MM.1S (cell line): ENCODE results near the gene SSU72.

ENCODE experiments used
- DNase-seq: peaks from one replicate; pipeline ENCODE4 v3.0.0-alpha.2; 2015
- H2AFZ ChIP-seq: fragments of 300-600 bp; sonication (generic); 2 replicates; pipeline ENCODE4 v1.6.0; 2016; ENCODE audit warnings: antibody characterized with exemption, low read length
- H3F3A ChIP-seq: fragments of 300-600 bp; sonication (generic); 2 replicates; pipeline ENCODE4 v1.6.1; 2016; ENCODE audit warnings: mild to moderate bottlenecking, antibody characterized with exemption, low read length, moderate library complexity, mixed read lengths; ENCODE audit not compliant: insufficient read depth
- H3K27ac ChIP-seq: fragments of 300-600 bp; sonication (generic); 2 replicates; pipeline ENCODE4 v1.5.1; 2016; ENCODE audit warnings: mild to moderate bottlenecking, low read length
- H3K27me3 ChIP-seq: fragments of 300-600 bp; sonication (generic); replicated peaks from 2 replicates; pipeline ENCODE4 v1.6.0; 2016; ENCODE audit warnings: low read length; ENCODE audit not compliant: insufficient read depth
- H3K36me3 ChIP-seq: fragments of 300-600 bp; sonication (generic); replicated peaks from 2 replicates; pipeline ENCODE4 v1.6.1; 2016; ENCODE audit warnings: mild to moderate bottlenecking, low read length, mixed read lengths; ENCODE audit not compliant: insufficient read depth
- H3K4me1 ChIP-seq: fragments of 300-600 bp; sonication (generic); 2 replicates; pipeline ENCODE4 v1.6.1; 2016; ENCODE audit warnings: low read length, mixed read lengths
- H3K4me2 ChIP-seq: fragments of 300-600 bp; sonication (generic); 2 replicates; pipeline ENCODE4 v1.6.0; 2016; ENCODE audit warnings: low read depth, low read length
- H3K4me3 ChIP-seq: fragments of 300-600 bp; sonication (generic); 2 replicates; pipeline ENCODE4 v1.5.1; 2016; ENCODE audit warnings: low read length, mixed read lengths
- H3K79me2 ChIP-seq: fragments of 300-600 bp; sonication (generic); 2 replicates; pipeline ENCODE4 v1.6.1; 2016; ENCODE audit warnings: mixed run types, low read length, mixed read lengths
- H3K9ac ChIP-seq: fragments of 300-600 bp; sonication (generic); 2 replicates; pipeline ENCODE4 v1.6.1; 2016; ENCODE audit warnings: low read length, mixed read lengths
- H3K9me2 ChIP-seq: fragments of 300-600 bp; sonication (generic); replicated peaks from 2 replicates; pipeline ENCODE4 v1.6.1; 2016; ENCODE audit warnings: mild to moderate bottlenecking, low read length, mixed read lengths; ENCODE audit not compliant: insufficient read depth
- H3K9me3 ChIP-seq: fragments of 300-600 bp; sonication (generic); replicated peaks from 2 replicates; pipeline ENCODE4 v1.6.1; 2016; ENCODE audit warnings: mild to moderate bottlenecking, low read length, mixed read lengths; ENCODE audit not compliant: insufficient read depth
- H4K20me1 ChIP-seq: fragments of 300-600 bp; sonication (generic); 2 replicates; pipeline ENCODE4 v1.6.1; 2016; ENCODE audit warnings: mild to moderate bottlenecking, low read length, moderate library complexity, mixed read lengths; ENCODE audit not compliant: insufficient read depth
- CTCF ChIP-seq: fragments of 300-600 bp; sonication (generic); IDR thresholded peaks from 2 replicates; pipeline ENCODE4 v1.5.1; 2016; ENCODE audit warnings: antibody characterized with exemption, low read length, mixed read lengths
- EZH2 ChIP-seq: fragments of 300-600 bp; sonication (generic); optimal IDR thresholded peaks from 2 replicates; pipeline ENCODE3; 2017; ENCODE audit warnings: low read depth, mild to moderate bottlenecking, antibody characterized with exemption, low read length, mixed read lengths
- EZH2phosphoT487 ChIP-seq: fragments of 300-600 bp; sonication (generic); IDR thresholded peaks from 2 replicates; pipeline ENCODE4 v1.6.1; 2018; ENCODE audit warnings: antibody characterized with exemption, low read length

SSU72 gene

DNA sequence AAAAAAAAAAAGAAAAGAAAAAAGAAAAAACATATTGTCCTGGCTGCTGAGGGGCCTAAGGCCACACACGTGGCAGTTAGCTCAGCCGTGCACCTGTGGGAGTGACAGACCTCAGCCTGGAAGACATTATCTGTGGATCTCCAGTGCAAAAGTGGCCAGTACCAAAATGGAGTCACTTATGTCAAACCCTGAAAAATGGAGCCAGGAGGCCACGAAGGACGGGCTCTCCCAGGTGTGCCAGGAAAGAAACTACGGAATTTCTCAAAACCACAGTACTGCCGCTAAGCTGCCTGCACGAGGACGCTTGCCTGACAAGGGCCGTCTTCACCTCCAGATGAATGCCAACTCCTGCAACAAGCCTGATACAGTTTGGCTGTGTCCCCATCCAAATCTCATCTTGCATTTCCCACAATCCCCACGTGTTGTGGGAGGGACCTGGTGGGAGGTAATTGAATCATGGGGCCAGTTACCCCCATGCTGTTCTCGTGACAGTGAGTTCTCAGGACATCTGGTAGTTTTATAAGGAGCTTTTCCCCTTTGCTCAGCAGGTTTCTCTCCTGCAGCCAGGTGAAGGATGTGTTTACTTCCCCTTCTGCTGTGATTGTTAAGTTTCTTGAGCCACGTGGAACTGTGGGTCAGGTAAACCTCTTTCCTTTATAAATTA is 35.3 kb upstream of the SSU72 start:
- H2AFZ ChIP-seq: peak overlapping the region; percentile 10
- no peak overlapping the region for H3K4me3 ChIP-seq
- DNase-seq: peak; percentile 15

GRCh38 chr1:1606232-1606631 is 31.6 kb upstream of the SSU72 start:
- Histone ChIP-seq H3K4me1 (peaks cover 33% of the 10 kb centered on the region), H3K27me3 (no peaks in the 10 kb centered on the region), H3K9me2 (no peaks in the 10 kb centered on the region), H4K20me1 (no peaks in the 10 kb centered on the region), H3K36me3 (no peaks in the 10 kb centered on the region), H3F3A (peaks cover 21% of the 10 kb centered on the region; the same call in 1 of the 2 replicates), H3K4me3 (no peak overlapping the region), H3K9me3 (no peaks in the 10 kb centered on the region), H3K79me2 (no peaks in the 10 kb centered on the region), H3K4me2 (no peak overlapping the region), H3K27ac (no peak overlapping the region), H3K9ac (no peak overlapping the region), H2AFZ (no peak overlapping the region)
- TF ChIP-seq EZH2phosphoT487 (no peak), CTCF (no peak), EZH2 (no peak)
- no peak for DNase-seq

More for the DNA sequence above, 35.3 kb upstream of the SSU72 start:
- H3K9ac ChIP-seq: no peak overlapping the region; the same call in 1 of the 2 replicates
- H3K36me3 ChIP-seq: no peaks in the 10 kb centered on the region
- peak overlapping the region; percentile 45 for H3K27ac ChIP-seq
- H3K9me3 ChIP-seq: no peaks in the 10 kb centered on the region
- peak overlapping the region; percentile 23; the same call in 1 of the 2 replicates for H3K4me2 ChIP-seq
- peaks cover 19% of the 10 kb centered on the region for H3K4me1 ChIP-seq
- H3K27me3 ChIP-seq: no peaks in the 10 kb centered on the region
- H3K9me2 ChIP-seq: no peaks in the 10 kb centered on the region
- peaks cover 15% of the 10 kb centered on the region for H3K79me2 ChIP-seq
- no peaks in the 10 kb centered on the region for H4K20me1 ChIP-seq
- no peak for TF ChIP-seq EZH2phosphoT487
- TF ChIP-seq EZH2: no peak
- TF ChIP-seq CTCF: no peak
- peaks cover 9% of the 10 kb centered on the region; the same call in 1 of the 2 replicates for H3F3A ChIP-seq

GRCh38 chr1:1605724-1606123 is 31.1 kb upstream of the SSU72 start:
- DNase-seq: no peak
- Histone ChIP-seq H3K79me2 (no peaks in the 10 kb centered on the region), H3K9ac (no peak overlapping the region), H3F3A (peaks cover 21% of the 10 kb centered on the region; the same call in 1 of the 2 replicates), H3K4me3 (no peak overlapping the region), H4K20me1 (no peaks in the 10 kb centered on the region), H2AFZ (no peak overlapping the region), H3K27me3 (peaks cover 4% of the 10 kb centered on the region), H3K36me3 (no peaks in the 10 kb centered on the region), H3K9me2 (no peaks in the 10 kb centered on the region), H3K27ac (no peak overlapping the region), H3K4me1 (peaks cover 30% of the 10 kb centered on the region), H3K9me3 (no peaks in the 10 kb centered on the region), H3K4me2 (no peak overlapping the region)
- no peak for TF ChIP-seq EZH2
- no peak for TF ChIP-seq CTCF
- no peak for TF ChIP-seq EZH2phosphoT487
